Esophagus muscularis mucosa (tissue), 3 donors: ENCODE results near the gene KCNB1.

Experiments
- POLR2A ChIP-seq: fragments of 450-650 bp; IDR thresholded peaks from one replicate; pipeline ENCODE4 v1.6.1; 2017; ENCODE audit warnings: antibody characterized with exemption, moderate library complexity, mild to moderate bottlenecking, low read depth
- POLR2AphosphoS5 ChIP-seq, 2 donors: sonication (generic); formaldehyde crosslinking; IDR thresholded peaks; one replicate each; pipeline ENCODE4 v1.6.1; 2017; ENCODE audit warnings: antibody characterized with exemption in 2 of 2
- TF ChIP-seq, protein P1 (sequence below), 3 experiments: fragments of 200-600 bp in 2 of 3; fragments of 450-650 bp in 1 of 3; sonication (generic) in 2 of 3; IDR thresholded peaks; one replicate each; pipeline ENCODE4 v1.5.1; 2017 to 2019; ENCODE audit warnings: antibody characterized with exemption in 3 of 3, mild to moderate bottlenecking in 2 of 3, moderate library complexity in 1 of 3

DNA sequence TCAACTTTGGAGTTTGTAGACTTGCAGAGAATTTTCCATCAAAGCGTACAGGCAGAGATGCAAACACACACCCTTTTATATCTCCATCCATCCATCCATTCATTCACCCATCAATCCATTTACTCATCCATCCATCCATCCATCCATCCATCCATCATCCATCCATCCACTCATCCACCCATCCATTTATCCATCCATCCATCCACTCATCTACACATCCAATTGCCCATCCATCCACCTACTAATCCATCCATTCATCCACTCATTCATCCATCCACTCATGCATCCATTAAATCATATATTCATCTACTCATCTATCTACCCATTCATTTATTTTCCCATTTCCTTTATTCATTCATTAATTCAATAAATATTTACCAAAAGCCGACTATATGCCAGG lies 52.1 kb downstream of the KCNB1 start:
- TF ChIP-seq POLR2A = no peak
- TF ChIP-seq, protein P1, sequence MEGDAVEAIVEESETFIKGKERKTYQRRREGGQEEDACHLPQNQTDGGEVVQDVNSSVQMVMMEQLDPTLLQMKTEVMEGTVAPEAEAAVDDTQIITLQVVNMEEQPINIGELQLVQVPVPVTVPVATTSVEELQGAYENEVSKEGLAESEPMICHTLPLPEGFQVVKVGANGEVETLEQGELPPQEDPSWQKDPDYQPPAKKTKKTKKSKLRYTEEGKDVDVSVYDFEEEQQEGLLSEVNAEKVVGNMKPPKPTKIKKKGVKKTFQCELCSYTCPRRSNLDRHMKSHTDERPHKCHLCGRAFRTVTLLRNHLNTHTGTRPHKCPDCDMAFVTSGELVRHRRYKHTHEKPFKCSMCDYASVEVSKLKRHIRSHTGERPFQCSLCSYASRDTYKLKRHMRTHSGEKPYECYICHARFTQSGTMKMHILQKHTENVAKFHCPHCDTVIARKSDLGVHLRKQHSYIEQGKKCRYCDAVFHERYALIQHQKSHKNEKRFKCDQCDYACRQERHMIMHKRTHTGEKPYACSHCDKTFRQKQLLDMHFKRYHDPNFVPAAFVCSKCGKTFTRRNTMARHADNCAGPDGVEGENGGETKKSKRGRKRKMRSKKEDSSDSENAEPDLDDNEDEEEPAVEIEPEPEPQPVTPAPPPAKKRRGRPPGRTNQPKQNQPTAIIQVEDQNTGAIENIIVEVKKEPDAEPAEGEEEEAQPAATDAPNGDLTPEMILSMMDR (IDR thresholded peaks at IDR 0.05) = no peak
- no peak for TF ChIP-seq POLR2AphosphoS5 (IDR thresholded peaks at IDR 0.05)
